H9 (cell line): ENCODE measurements around the gene RBM23. TPM values are rescaled to one million over a fixed set of nuclear protein-coding genes. Genes with fewer than 3 reads are reported as not detected.

ENCODE experiments used
- DNase-seq: peaks from one replicate; pipeline ENCODE4 v3.0.0-alpha.2; 2017
- H2AFZ ChIP-seq: one replicate; pipeline ENCODE4 v1.6.1; 2013; ENCODE audit warnings: mild to moderate bottlenecking, low read length, control low read depth, moderate library complexity
- H2AK5ac ChIP-seq: 2 replicates; pipeline ENCODE4 v1.6.1; 2013; ENCODE audit warnings: low read length, control low read depth, mixed read lengths; ENCODE audit not compliant: insufficient read length
- H2BK120ac ChIP-seq: one replicate; pipeline ENCODE4 v1.6.1; 2013; ENCODE audit warnings: low read depth, mild to moderate bottlenecking, low read length, control low read depth, inconsistent platforms; ENCODE audit not compliant: poor library complexity, severe bottlenecking
- H2BK12ac ChIP-seq: 2 replicates; pipeline ENCODE4 v1.6.1; 2013; ENCODE audit warnings: low read length, control low read depth, mixed read lengths, low read depth; ENCODE audit not compliant: insufficient read length
- H2BK15ac ChIP-seq: 2 replicates; pipeline ENCODE4 v1.6.1; 2013; ENCODE audit warnings: low read depth, low read length, control low read depth
- H2BK20ac ChIP-seq: one replicate; pipeline ENCODE4 v1.6.1; 2013; ENCODE audit warnings: low read depth, mild to moderate bottlenecking, low read length, control low read depth, inconsistent platforms; ENCODE audit not compliant: poor library complexity, severe bottlenecking
- H2BK5ac ChIP-seq: 2 replicates; pipeline ENCODE4 v1.6.1; 2013; ENCODE audit warnings: low read length, control low read depth, mixed read lengths; ENCODE audit not compliant: insufficient read length
- H3K14ac ChIP-seq: 2 replicates; pipeline ENCODE4 v1.6.1; 2013; ENCODE audit warnings: low read length, control low read depth; ENCODE audit not compliant: insufficient read depth
- H3K18ac ChIP-seq: 2 replicates; pipeline ENCODE4 v1.6.1; 2013; ENCODE audit warnings: low read depth, mild to moderate bottlenecking, mixed read lengths, low read length, control low read depth; ENCODE audit not compliant: insufficient read length
- H3K23ac ChIP-seq: 2 replicates; pipeline ENCODE4 v1.6.1; 2013; ENCODE audit warnings: low read length, control low read depth, mixed read lengths, low read depth; ENCODE audit not compliant: insufficient read length
- H3K23me2 ChIP-seq: 2 replicates; pipeline ENCODE4 v1.6.1; 2013; ENCODE audit warnings: low read depth, mild to moderate bottlenecking, mixed read lengths, low read length, control low read depth; ENCODE audit not compliant: insufficient read length, poor library complexity, severe bottlenecking
- H3K27ac ChIP-seq: 2 replicates; pipeline ENCODE4 v1.5.1; 2013; ENCODE audit warnings: low read length, control low read depth, mixed read lengths, low read depth; ENCODE audit not compliant: insufficient read length
- H3K27me3 ChIP-seq: 2 replicates; pipeline ENCODE4 v1.6.1; 2013; ENCODE audit warnings: low read length, control low read depth, inconsistent platforms; ENCODE audit not compliant: insufficient read depth
- H3K4ac ChIP-seq: 2 replicates; pipeline ENCODE4 v1.6.1; 2013; ENCODE audit warnings: low read depth, mild to moderate bottlenecking, control low read depth, inconsistent platforms, low read length, moderate library complexity
- H3K4me1 ChIP-seq: 2 replicates; pipeline ENCODE4 v1.6.1; 2013; ENCODE audit warnings: low read length, control low read depth, inconsistent platforms; ENCODE audit not compliant: insufficient read depth
- H3K4me2 ChIP-seq: 2 replicates; pipeline ENCODE4 v1.6.1; 2013; ENCODE audit warnings: low read length, control low read depth, mixed read lengths; ENCODE audit not compliant: insufficient read length, insufficient read depth
- H3K56ac ChIP-seq: 2 replicates; pipeline ENCODE4 v1.6.1; 2013; ENCODE audit warnings: low read depth, mild to moderate bottlenecking, mixed read lengths, low read length, control low read depth; ENCODE audit not compliant: insufficient read length
- H3K79me1 ChIP-seq: 2 replicates; pipeline ENCODE4 v1.6.1; 2013; ENCODE audit warnings: low read depth, mild to moderate bottlenecking, moderate library complexity, low read length, control low read depth, inconsistent platforms; ENCODE audit not compliant: insufficient read depth, poor library complexity, severe bottlenecking
- H3K79me2 ChIP-seq: 2 replicates; pipeline ENCODE4 v1.6.1; 2013; ENCODE audit warnings: low read length, control low read depth, inconsistent platforms; ENCODE audit not compliant: insufficient read depth
- H3K9ac ChIP-seq: 2 replicates; pipeline ENCODE4 v1.6.1; 2013; ENCODE audit warnings: low read length, control low read depth, mixed read lengths; ENCODE audit not compliant: insufficient read length; ENCODE audit errors: extremely low read depth
- H3K9me3 ChIP-seq: one replicate; pipeline ENCODE4 v1.6.1; 2013; ENCODE audit warnings: low read depth, low read length, inconsistent platforms; ENCODE audit not compliant: control insufficient read depth
- H3T11ph ChIP-seq: one replicate; pipeline ENCODE4 v1.6.1; 2013; ENCODE audit warnings: mild to moderate bottlenecking, low read length, control low read depth, inconsistent platforms
- H4K20me1 ChIP-seq: one replicate; pipeline ENCODE4 v1.6.1; 2013; ENCODE audit not compliant: control insufficient read depth, insufficient read length, insufficient read depth
- H4K5ac ChIP-seq: 2 replicates; pipeline ENCODE4 v1.6.1; 2013; ENCODE audit warnings: low read depth, mild to moderate bottlenecking, mixed read lengths, low read length, control low read depth; ENCODE audit not compliant: insufficient read length
- H4K8ac ChIP-seq: replicated peaks from 2 replicates; pipeline ENCODE4 v1.6.1; 2013; ENCODE audit warnings: low read length, control low read depth, mixed read lengths, low read depth; ENCODE audit not compliant: insufficient read length
- H4K91ac ChIP-seq: 2 replicates; pipeline ENCODE4 v1.6.1; 2013; ENCODE audit warnings: low read depth, mild to moderate bottlenecking, moderate library complexity, mixed read lengths, low read length, control low read depth; ENCODE audit not compliant: insufficient read length
- H3K27ac Mint-ChIP-seq, 3 experiments: 2 replicates in 2 of 3; 3 replicates in 1 of 3; pipeline ENCODE4 v1.8.0; 2020 to 2021; ENCODE audit warnings: mixed read lengths in 3 of 3, mild to moderate bottlenecking in 1 of 3, moderate library complexity in 1 of 3
- H3K27me3 Mint-ChIP-seq: 2 replicates; pipeline ENCODE4 v1.8.0; 2021; ENCODE audit warnings: low read depth, mild to moderate bottlenecking, moderate library complexity, mixed read lengths
- H3K36me3 Mint-ChIP-seq, 3 experiments: 2 replicates in 2 of 3; 3 replicates in 1 of 3; pipeline ENCODE4 v1.8.0; 2020 to 2021; ENCODE audit warnings: low read depth in 3 of 3, mixed read lengths in 3 of 3; ENCODE audit not compliant: insufficient read depth in 1 of 3
- H3K4me1 Mint-ChIP-seq, 2 experiments: 2 replicates each; pipeline ENCODE4 v1.8.0; 2020; ENCODE audit warnings: mixed read lengths in 2 of 2
- H3K4me3 Mint-ChIP-seq, 2 experiments: 2 replicates in 1 of 2; 3 replicates in 1 of 2; pipeline ENCODE4 v1.8.0; 2020 to 2021; ENCODE audit warnings: mild to moderate bottlenecking in 2 of 2, mixed read lengths in 2 of 2, moderate library complexity in 1 of 2
- H3K9me3 Mint-ChIP-seq, 2 experiments: 2 replicates in 1 of 2; 3 replicates in 1 of 2; pipeline ENCODE4 v1.8.0; 2020; ENCODE audit warnings: mild to moderate bottlenecking in 2 of 2, mixed read lengths in 2 of 2, moderate library complexity in 1 of 2
- WGBS: extraction: QIAGEN DNeasy Blood & Tissue Kit; methylation state at CpG from one replicate; pipeline ENCODE4 v1.1.7; 2013; ENCODE audit warnings: missing lambda C conversion rate, low lambda C conversion rate, mixed read lengths; ENCODE audit not compliant: insufficient read length; ENCODE audit errors: extremely low coverage; 5-methylcytosine and 5-hydroxymethylcytosine counted together
- total RNA-seq: library from RNA; stranded (reverse); gene quantifications from 2 replicates; pipeline ENCODE4 v1.2.1, GENCODE V29; 2021
- TF ChIP-seq, protein P1 (sequence below): fragments of 200-600 bp; sonication (generic); conservative IDR thresholded peaks from 3 replicates; pipeline ENCODE4 v1.8.0; 2021; ENCODE audit warnings: antibody characterized with exemption, mild to moderate bottlenecking

Gene RBM23
- total RNA-seq, 1 experiment from 2014 or later: 79.0 TPM

- Histone ChIP-seq H3K4me2 (no peak overlapping the region), H3K27me3 (no peaks in the 10 kb centered on the region), H3K4ac (no peak overlapping the region), H4K5ac (no peak overlapping the region), H3K18ac (no peak overlapping the region), H4K8ac (no peak overlapping the region), H4K91ac (no peak overlapping the region), H3T11ph (no peak overlapping the region), H3K27ac (no peak overlapping the region), H3K9me3 (no peaks in the 10 kb centered on the region), H3K56ac (no peak overlapping the region), H4K20me1 (no peaks in the 10 kb centered on the region), H2BK120ac (no peak overlapping the region), H3K23me2 (no peaks in the 10 kb centered on the region), H3K4me1 (no peaks in the 10 kb centered on the region), H3K79me1 (no peaks in the 10 kb centered on the region), H2BK5ac (no peak overlapping the region), H3K14ac (no peak overlapping the region), H2AK5ac (no peak overlapping the region), H3K79me2 (no peaks in the 10 kb centered on the region), H2BK20ac (no peak overlapping the region), H2BK15ac (no peak overlapping the region), H3K23ac (no peak overlapping the region), H2BK12ac (no peak overlapping the region), H2AFZ (no peak overlapping the region), H3K9ac (no peak overlapping the region)
- Mint-ChIP-seq H3K4me1 (peaks cover 0 to 6% of the 10 kb centered on the region in 2 experiments; a peak in 3 of 4 replicates), H3K36me3 (no peaks in the 10 kb centered on the region), H3K4me3 (no peak overlapping the region), H3K27ac (no peak overlapping the region; a peak in 1 of 7 replicates), H3K9me3 (no peaks in the 10 kb centered on the region), H3K27me3 (no peaks in the 10 kb centered on the region)
- TF ChIP-seq, protein P1, sequence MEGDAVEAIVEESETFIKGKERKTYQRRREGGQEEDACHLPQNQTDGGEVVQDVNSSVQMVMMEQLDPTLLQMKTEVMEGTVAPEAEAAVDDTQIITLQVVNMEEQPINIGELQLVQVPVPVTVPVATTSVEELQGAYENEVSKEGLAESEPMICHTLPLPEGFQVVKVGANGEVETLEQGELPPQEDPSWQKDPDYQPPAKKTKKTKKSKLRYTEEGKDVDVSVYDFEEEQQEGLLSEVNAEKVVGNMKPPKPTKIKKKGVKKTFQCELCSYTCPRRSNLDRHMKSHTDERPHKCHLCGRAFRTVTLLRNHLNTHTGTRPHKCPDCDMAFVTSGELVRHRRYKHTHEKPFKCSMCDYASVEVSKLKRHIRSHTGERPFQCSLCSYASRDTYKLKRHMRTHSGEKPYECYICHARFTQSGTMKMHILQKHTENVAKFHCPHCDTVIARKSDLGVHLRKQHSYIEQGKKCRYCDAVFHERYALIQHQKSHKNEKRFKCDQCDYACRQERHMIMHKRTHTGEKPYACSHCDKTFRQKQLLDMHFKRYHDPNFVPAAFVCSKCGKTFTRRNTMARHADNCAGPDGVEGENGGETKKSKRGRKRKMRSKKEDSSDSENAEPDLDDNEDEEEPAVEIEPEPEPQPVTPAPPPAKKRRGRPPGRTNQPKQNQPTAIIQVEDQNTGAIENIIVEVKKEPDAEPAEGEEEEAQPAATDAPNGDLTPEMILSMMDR: no peak
- WGBS: no CpG with 5 or more reads among the region's 4 CpGs
- DNase-seq: no peak
Measured at GRCh38 chr14:22864979-22865378, 54.0 kb downstream of the RBM23 start.
